ENCODE data around the gene MTHFD2.

DNA sequence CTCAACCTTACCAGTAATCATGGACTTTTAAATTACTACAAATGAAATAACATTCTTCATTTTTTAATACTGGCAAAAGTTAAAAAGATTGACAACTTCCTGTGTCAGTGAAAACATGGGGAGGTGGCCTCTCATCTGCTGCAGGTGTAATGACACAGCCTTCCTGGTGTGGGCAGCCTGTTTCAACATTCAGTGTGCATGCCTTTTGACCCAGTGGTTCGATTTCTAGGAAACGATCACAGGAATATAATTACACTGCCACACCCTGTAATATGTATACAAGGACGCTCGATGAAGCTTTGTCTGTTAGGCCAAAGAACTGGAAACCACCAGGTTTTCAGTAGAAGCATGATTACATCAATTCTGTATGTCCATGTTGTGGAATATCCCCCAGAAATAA is 68.7 kb downstream of the MTHFD2 start:
- TF ChIP-seq, protein P1, sequence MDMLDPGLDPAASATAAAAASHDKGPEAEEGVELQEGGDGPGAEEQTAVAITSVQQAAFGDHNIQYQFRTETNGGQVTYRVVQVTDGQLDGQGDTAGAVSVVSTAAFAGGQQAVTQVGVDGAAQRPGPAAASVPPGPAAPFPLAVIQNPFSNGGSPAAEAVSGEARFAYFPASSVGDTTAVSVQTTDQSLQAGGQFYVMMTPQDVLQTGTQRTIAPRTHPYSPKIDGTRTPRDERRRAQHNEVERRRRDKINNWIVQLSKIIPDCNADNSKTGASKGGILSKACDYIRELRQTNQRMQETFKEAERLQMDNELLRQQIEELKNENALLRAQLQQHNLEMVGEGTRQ (IDR thresholded peaks at IDR 0.05; ENCODE audit: borderline replicate concordance, low read depth, low read length), result no peak
- TF ChIP-seq, protein P2, sequence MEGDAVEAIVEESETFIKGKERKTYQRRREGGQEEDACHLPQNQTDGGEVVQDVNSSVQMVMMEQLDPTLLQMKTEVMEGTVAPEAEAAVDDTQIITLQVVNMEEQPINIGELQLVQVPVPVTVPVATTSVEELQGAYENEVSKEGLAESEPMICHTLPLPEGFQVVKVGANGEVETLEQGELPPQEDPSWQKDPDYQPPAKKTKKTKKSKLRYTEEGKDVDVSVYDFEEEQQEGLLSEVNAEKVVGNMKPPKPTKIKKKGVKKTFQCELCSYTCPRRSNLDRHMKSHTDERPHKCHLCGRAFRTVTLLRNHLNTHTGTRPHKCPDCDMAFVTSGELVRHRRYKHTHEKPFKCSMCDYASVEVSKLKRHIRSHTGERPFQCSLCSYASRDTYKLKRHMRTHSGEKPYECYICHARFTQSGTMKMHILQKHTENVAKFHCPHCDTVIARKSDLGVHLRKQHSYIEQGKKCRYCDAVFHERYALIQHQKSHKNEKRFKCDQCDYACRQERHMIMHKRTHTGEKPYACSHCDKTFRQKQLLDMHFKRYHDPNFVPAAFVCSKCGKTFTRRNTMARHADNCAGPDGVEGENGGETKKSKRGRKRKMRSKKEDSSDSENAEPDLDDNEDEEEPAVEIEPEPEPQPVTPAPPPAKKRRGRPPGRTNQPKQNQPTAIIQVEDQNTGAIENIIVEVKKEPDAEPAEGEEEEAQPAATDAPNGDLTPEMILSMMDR (IDR thresholded peaks at IDR 0.05), result 0 out of 2 replicates have a peak, but pooled peaks have one; percentile 13
- no peak for TF ChIP-seq EZH2phosphoT487 (IDR thresholded peaks at IDR 0.05; ENCODE audit: borderline replicate concordance, low read depth)
- no peak for TF ChIP-seq EP300 (IDR thresholded peaks at IDR 0.05; ENCODE audit: borderline replicate concordance in 1 of 2, low read depth in 1 of 2, low read length in 1 of 2)
- TF ChIP-seq, protein P3, sequence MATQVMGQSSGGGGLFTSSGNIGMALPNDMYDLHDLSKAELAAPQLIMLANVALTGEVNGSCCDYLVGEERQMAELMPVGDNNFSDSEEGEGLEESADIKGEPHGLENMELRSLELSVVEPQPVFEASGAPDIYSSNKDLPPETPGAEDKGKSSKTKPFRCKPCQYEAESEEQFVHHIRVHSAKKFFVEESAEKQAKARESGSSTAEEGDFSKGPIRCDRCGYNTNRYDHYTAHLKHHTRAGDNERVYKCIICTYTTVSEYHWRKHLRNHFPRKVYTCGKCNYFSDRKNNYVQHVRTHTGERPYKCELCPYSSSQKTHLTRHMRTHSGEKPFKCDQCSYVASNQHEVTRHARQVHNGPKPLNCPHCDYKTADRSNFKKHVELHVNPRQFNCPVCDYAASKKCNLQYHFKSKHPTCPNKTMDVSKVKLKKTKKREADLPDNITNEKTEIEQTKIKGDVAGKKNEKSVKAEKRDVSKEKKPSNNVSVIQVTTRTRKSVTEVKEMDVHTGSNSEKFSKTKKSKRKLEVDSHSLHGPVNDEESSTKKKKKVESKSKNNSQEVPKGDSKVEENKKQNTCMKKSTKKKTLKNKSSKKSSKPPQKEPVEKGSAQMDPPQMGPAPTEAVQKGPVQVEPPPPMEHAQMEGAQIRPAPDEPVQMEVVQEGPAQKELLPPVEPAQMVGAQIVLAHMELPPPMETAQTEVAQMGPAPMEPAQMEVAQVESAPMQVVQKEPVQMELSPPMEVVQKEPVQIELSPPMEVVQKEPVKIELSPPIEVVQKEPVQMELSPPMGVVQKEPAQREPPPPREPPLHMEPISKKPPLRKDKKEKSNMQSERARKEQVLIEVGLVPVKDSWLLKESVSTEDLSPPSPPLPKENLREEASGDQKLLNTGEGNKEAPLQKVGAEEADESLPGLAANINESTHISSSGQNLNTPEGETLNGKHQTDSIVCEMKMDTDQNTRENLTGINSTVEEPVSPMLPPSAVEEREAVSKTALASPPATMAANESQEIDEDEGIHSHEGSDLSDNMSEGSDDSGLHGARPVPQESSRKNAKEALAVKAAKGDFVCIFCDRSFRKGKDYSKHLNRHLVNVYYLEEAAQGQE (IDR thresholded peaks at IDR 0.05; ENCODE audit: low read depth, low read length), result no peak
- no peak for TF ChIP-seq TAF1 (IDR thresholded peaks at IDR 0.05; ENCODE audit: borderline replicate concordance, low read depth, low read length)
- no peak for TF ChIP-seq POLR2AphosphoS5 (IDR thresholded peaks at IDR 0.05; ENCODE audit: low read depth, low read length)
